Lower lobe of right lung (tissue), 2 donors: ENCODE results near the gene CTPS2. TPM values are rescaled to one million over a fixed set of nuclear protein-coding genes. Genes with fewer than 3 reads are reported as not detected.

Experiments used
- ATAC-seq, 2 donors: fragments of 200-7000 bp; cut with Tn5 transposase; one replicate each; pipeline ENCODE4 v1.9.1; 2020 to 2022; ENCODE audit warnings: mild to moderate bottlenecking in 2 of 2, moderate library complexity in 2 of 2
- DNase-seq: peaks from one replicate; pipeline ENCODE4 v3.0.0-alpha.2; 2020
- H3K27ac ChIP-seq: fragments of 200-600 bp; one replicate; pipeline ENCODE4 v1.8.0; 2022
- H3K27me3 ChIP-seq: fragments of 200-600 bp; one replicate; pipeline ENCODE4 v1.8.0; 2022; ENCODE audit warnings: low read depth
- H3K36me3 ChIP-seq: fragments of 200-600 bp; one replicate; pipeline ENCODE4 v1.8.0; 2022; ENCODE audit warnings: mild to moderate bottlenecking
- H3K4me1 ChIP-seq: fragments of 200-600 bp; one replicate; pipeline ENCODE4 v1.8.0; 2022
- H3K4me3 ChIP-seq: fragments of 200-600 bp; one replicate; pipeline ENCODE4 v1.8.0; 2022; ENCODE audit warnings: mild to moderate bottlenecking
- H3K9me3 ChIP-seq: fragments of 200-600 bp; one replicate; pipeline ENCODE4 v1.8.0; 2022
- CTCF ChIP-seq: fragments of 200-600 bp; IDR thresholded peaks from one replicate; pipeline ENCODE4 v1.8.0; 2022; ENCODE audit warnings: antibody characterized with exemption, mild to moderate bottlenecking
- intact Hi-C: fragments of 100-400 bp; cut with DNase I; formaldehyde crosslinking; loops from one replicate; pipeline ENCODE4 v1.11.0; 2022
- microRNA-seq: library from miRNA; unstranded; fragments of <30 nt; microRNA quantifications from one replicate; pipeline ENCODE4 v1.2.0, GENCODE V29; 2020; ENCODE audit warnings: borderline number of aligned reads
- total RNA-seq: library from RNA; stranded (reverse); fragmentation: NEBNext Ultra II Directional; extraction: Animal tissue kit (Norgen Biotek cat#: 25700); gene quantifications from one replicate; pipeline ENCODE4 v1.2.1, GENCODE V29; 2021
- donor health status: DM: no; HTN: yes; CAD: no; lungs with severe emphysema.

CTPS2 gene
- total RNA-seq, 1 donor from 2014 or later: 11.3 TPM

- DNase-seq (no peak), ATAC-seq (no peak)
- no peak overlapping the region for H3K27ac ChIP-seq
- no peaks in the 10 kb centered on the region for H3K36me3 ChIP-seq
- intact Hi-C loops: no loop called here
- H3K4me3 ChIP-seq: no peak overlapping the region
- H3K9me3 ChIP-seq: no peaks in the 10 kb centered on the region
- H3K4me1 ChIP-seq: no peaks in the 10 kb centered on the region
- no peak for TF ChIP-seq CTCF
- H3K27me3 ChIP-seq: no peaks in the 10 kb centered on the region
Measured at GRCh38 chrX:16544969-16545368, 167.5 kb downstream of the CTPS2 start.

Small RNA genes lying within 50 kb of the gene (microRNA-seq; reads per million reads assigned to microRNA genes)
- not detected for gene MIR548AM

Other genes with a start within 250 kb of the CTPS2 start
- not detected for gene S100G, start 62.5 kb downstream of the CTPS2 start, total RNA-seq
- gene SYAP1, start 6.9 kb upstream of the CTPS2 start, total RNA-seq: 21.8 TPM
- gene TXLNG, start 73.8 kb upstream of the CTPS2 start, total RNA-seq: 11.2 TPM
- gene RBBP7, start 157.7 kb upstream of the CTPS2 start, total RNA-seq: 61.7 TPM
- gene REPS2, start 234.0 kb upstream of the CTPS2 start, total RNA-seq: 18.5 TPM